Measurements from ENCODE around the gene TMEFF1.

The TMEFF1 gene

DNA sequence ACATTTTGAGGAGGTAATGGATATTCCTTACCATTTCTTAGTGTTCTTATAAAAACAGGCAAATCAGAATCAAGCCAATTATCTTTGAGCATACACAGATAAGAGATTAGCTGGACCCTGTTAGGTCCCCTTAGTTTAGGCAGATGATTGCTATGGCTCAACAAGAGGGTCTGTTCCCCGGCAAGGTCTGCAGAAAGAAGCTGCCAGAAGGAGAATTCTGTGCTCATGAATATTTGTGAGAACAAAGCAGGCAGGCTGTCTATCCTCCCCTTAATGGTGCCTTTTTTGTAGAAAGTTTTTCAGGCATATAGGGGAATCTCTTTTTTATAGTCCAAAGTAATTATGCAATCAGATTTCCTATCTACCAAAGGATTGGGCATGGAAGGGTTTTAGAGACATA is 132.5 kb downstream of the TMEFF1 start:
- DNase-seq (ENCODE audit: low read depth in 3 of 3) = no peak

DNA sequence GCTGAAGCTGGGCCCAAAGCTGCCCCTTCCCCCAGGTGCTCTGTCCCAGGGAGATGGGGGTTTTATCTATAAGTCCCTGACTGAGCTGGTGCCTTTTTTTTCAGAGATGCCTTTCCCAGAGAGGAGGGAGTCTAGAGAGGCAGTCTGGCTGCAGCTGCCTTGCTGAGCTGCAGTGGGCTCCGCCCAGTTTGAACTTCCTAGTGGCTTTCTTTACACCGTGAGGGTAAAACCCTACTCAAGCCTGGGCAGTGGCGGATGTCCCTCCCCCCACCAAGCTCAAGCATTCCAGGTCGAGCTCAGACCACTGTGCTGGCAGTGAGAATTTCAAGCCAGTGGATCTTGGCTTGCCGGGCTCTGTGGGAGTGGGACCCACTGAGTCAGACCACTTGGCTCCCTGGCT is 146.2 kb downstream of the TMEFF1 start:
- DNase-seq (ENCODE audit: low read depth in 3 of 3) = no peak

DNA sequence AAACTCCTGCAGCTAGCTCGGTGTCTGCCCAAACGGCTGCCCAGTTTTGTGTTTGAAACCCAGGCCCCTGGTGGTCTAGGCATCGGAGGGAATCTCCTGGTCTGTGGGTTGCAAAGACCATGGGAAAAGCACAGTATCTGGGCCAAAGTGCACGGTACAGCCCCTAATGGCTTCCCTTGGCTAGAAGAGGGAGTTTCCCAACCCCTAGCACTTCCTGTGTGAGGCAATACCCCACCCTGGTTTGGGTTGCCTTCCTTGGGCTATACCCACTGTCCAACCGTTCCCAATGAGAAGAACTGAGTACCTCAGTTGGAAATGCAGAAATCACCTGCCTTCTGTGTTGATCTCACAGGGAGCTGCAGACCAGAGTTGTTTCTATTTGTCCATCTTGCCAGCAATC is 146.7 kb downstream of the TMEFF1 start:
- DNase-seq (ENCODE audit: low read depth in 3 of 3) = no peak

DNA sequence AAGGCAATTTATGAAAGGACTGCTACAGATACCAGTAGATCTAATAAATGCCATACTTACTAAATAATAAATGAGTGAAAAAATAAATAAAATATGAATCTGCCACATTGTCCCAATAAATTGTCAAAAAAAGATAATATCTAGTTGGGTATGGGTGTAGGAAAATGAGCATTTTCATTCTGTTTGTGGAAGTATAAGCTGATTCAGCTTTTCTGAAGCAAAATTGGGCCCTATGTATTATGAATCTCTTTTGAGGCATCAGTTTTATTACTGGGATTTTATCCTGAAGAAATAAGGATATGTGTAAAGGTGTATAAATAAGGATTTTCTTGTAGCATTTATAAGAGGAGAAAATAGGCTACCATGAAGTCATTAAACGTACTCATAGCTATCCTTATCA is 151.0 kb downstream of the TMEFF1 start:
- no peak for DNase-seq (ENCODE audit: low read depth in 3 of 3)

DNA sequence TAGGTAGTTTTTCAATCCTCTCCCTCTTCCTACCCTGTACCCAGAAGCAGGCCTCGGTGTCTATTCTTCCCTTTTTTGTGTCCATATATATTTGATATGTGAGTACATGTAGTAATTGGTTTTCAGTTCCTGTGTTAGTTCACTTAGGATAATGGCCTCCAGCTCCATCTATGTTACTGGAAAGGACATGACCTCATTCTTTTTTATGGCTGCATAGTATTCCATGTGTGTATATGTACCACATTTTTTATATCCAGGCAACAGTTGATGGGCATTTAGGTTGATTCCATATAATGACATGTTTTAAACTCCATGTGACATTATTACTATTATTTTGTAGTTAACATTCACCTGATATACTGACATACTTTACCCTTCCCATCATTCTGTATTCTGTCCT is 154.0 kb downstream of the TMEFF1 start:
- DNase-seq (ENCODE audit: low read depth in 3 of 3) = no peak
